OCI-M1 (cell line): Measurements from ENCODE around the gene SEMA3A.
"Not testable (repeated sequence)": the region's sequence is repeated elsewhere in the genome, so short reads cannot be mapped to it uniquely, and the experiment has no call there.

Source experiments
- DNase-seq: peaks from one replicate; lab custom pipeline; 2025; lab: John Stamatoyannopoulos, UW

Gene SEMA3A

GRCh38 chr7:84060000-84060399 is 134.6 kb downstream of the SEMA3A start:
- DNase-seq, result no peak

GRCh38 chr7:84058311-84059076 is 136.1 kb downstream of the SEMA3A start:
- DNase-seq, result no peak

- no peak for DNase-seq
These were observed 137.0 kb downstream of the SEMA3A start for GRCh38 chr7:84057576-84057975.

- no peak for DNase-seq
These were observed 138.5 kb downstream of the SEMA3A start for GRCh38 chr7:84055904-84056605.

- DNase-seq, result not testable (repeated sequence)
These were observed 139.4 kb downstream of the SEMA3A start for GRCh38 chr7:84055199-84055598.

- DNase-seq, result no peak
These were observed 145.3 kb downstream of the SEMA3A start for GRCh38 chr7:84049071-84049836.

GRCh38 chr7:84047085-84047484 is 147.5 kb downstream of the SEMA3A start:
- no peak for DNase-seq

GRCh38 chr7:84044834-84045233 is 149.8 kb downstream of the SEMA3A start:
- DNase-seq, result no peak

GRCh38 chr7:84043661-84044191 is 150.9 kb downstream of the SEMA3A start:
- no peak for DNase-seq

- no peak for DNase-seq
These were observed 152.5 kb downstream of the SEMA3A start for GRCh38 chr7:84042110-84042539.

- DNase-seq, result no peak
These were observed 152.9 kb downstream of the SEMA3A start for GRCh38 chr7:84041649-84042048.

- no peak for DNase-seq
These were observed 154.2 kb downstream of the SEMA3A start for GRCh38 chr7:84040355-84040754.

GRCh38 chr7:84039432-84039831 is 155.2 kb downstream of the SEMA3A start:
- DNase-seq, result no peak

GRCh38 chr7:84027678-84028077 is 166.9 kb downstream of the SEMA3A start:
- DNase-seq, result no peak

GRCh38 chr7:84025332-84025927 is 169.2 kb downstream of the SEMA3A start:
- peak; percentile 48 for DNase-seq

- peak; percentile 19 for DNase-seq
These were observed 171.8 kb downstream of the SEMA3A start for GRCh38 chr7:84022684-84023308.

- no peak for DNase-seq
These were observed 172.6 kb downstream of the SEMA3A start for GRCh38 chr7:84022009-84022408.

GRCh38 chr7:84021292-84021908 is 173.2 kb downstream of the SEMA3A start:
- peak; percentile 47 for DNase-seq

- DNase-seq, result no peak
These were observed 176.9 kb downstream of the SEMA3A start for GRCh38 chr7:84017651-84018050.

- peak; percentile 74 for DNase-seq
These were observed 180.9 kb downstream of the SEMA3A start for GRCh38 chr7:84013616-84014240.

GRCh38 chr7:84009782-84010181 is 184.8 kb downstream of the SEMA3A start:
- no peak for DNase-seq
